Neural cell (in vitro differentiated cells): Measurements from ENCODE around the gene SRCAP. TPM values are rescaled to one million over a fixed set of nuclear protein-coding genes. Genes with fewer than 3 reads are reported as not detected.

Experiments
- H2AFZ ChIP-seq: fragments of 200-600, 300-800 bp; sonication (generic), shearing (Covaris generic); 2 replicates; pipeline ENCODE4 v1.6.0; 2014; ENCODE audit warnings: low read depth, mild to moderate bottlenecking, antibody characterized with exemption, low read length, moderate library complexity
- H3F3A ChIP-seq: fragments of 200-600 bp; shearing (Covaris generic); 2 replicates; pipeline ENCODE4 v1.6.1; 2016; ENCODE audit warnings: mild to moderate bottlenecking, moderate library complexity, mixed read lengths, antibody characterized with exemption, low read length; ENCODE audit not compliant: insufficient read depth, poor library complexity, severe bottlenecking
- H3K27ac ChIP-seq: fragments of 200-600, 300-800 bp; sonication (generic), shearing (Covaris generic); 2 replicates; pipeline ENCODE4 v1.5.1; 2014; ENCODE audit warnings: mild to moderate bottlenecking, low read length, moderate library complexity
- H3K27me3 ChIP-seq: fragments of 300-800, 200-600 bp; sonication (generic), shearing (Covaris generic); 2 replicates; pipeline ENCODE4 v1.6.0; 2014; ENCODE audit warnings: mild to moderate bottlenecking, low read depth, low read length, moderate library complexity; ENCODE audit not compliant: insufficient read depth
- H3K36me3 ChIP-seq: fragments of 300-800, 200-600 bp; sonication (generic), shearing (Covaris generic); 2 replicates; pipeline ENCODE4 v1.5.1; 2014; ENCODE audit warnings: mild to moderate bottlenecking, antibody characterized with exemption, low read length, moderate library complexity; ENCODE audit not compliant: insufficient read depth
- H3K4me2 ChIP-seq: fragments of 300-800, 200-600 bp; sonication (generic), shearing (Covaris generic); 2 replicates; pipeline ENCODE4 v1.6.0; 2014; ENCODE audit warnings: mild to moderate bottlenecking, low read length
- H3K4me3 ChIP-seq: fragments of 300-800, 200-600 bp; sonication (generic), shearing (Covaris generic); 2 replicates; pipeline ENCODE4 v1.5.1; 2014; ENCODE audit warnings: mild to moderate bottlenecking, low read length, moderate library complexity
- H3K79me2 ChIP-seq: fragments of 200-600 bp; shearing (Covaris generic); replicated peaks from 2 replicates; pipeline ENCODE4 v1.6.0; 2014; ENCODE audit warnings: mild to moderate bottlenecking, low read length, moderate library complexity; ENCODE audit not compliant: insufficient read depth
- H3K9ac ChIP-seq: fragments of 300-800, 200-600 bp; sonication (generic), shearing (Covaris generic); 2 replicates; pipeline ENCODE4 v1.6.1; 2016; ENCODE audit warnings: mild to moderate bottlenecking, low read length, mixed read lengths
- H3K9me2 ChIP-seq: fragments of 200-600 bp; shearing (Covaris generic); 2 replicates; pipeline ENCODE4 v1.6.1; 2016; ENCODE audit warnings: mild to moderate bottlenecking, low read length, mixed read lengths; ENCODE audit not compliant: insufficient read depth
- H3K9me3 ChIP-seq: fragments of 200-600, 300-800 bp; sonication (generic), shearing (Covaris generic); 2 replicates; pipeline ENCODE4 v1.6.1; 2016; ENCODE audit warnings: mild to moderate bottlenecking, mixed run types, low read length, moderate library complexity, mixed read lengths
- H4K20me1 ChIP-seq: fragments of 200-600 bp; shearing (Covaris generic); 2 replicates; pipeline ENCODE4 v1.6.1; 2016; ENCODE audit warnings: mild to moderate bottlenecking, mixed run types; ENCODE audit not compliant: insufficient read depth
- CTCF ChIP-seq: fragments of 450-650 bp; IDR thresholded peaks from 2 replicates; pipeline ENCODE4 v1.5.1; 2014; ENCODE audit warnings: antibody characterized with exemption, mild to moderate bottlenecking, moderate library complexity; ENCODE audit not compliant: poor library complexity, severe bottlenecking
- EP300 ChIP-seq: fragments of 450-650 bp; conservative IDR thresholded peaks from 2 replicates; pipeline ENCODE4 v1.6.1; 2014; ENCODE audit warnings: antibody characterized with exemption, mild to moderate bottlenecking, moderate library complexity; ENCODE audit not compliant: poor library complexity, severe bottlenecking
- EZH2 ChIP-seq: fragments of 200-600, 300-800 bp; shearing (Covaris generic), sonication (generic); IDR thresholded peaks from 2 replicates; pipeline ENCODE4 v1.6.1; 2014; ENCODE audit warnings: antibody characterized with exemption, low read length, borderline replicate concordance, mild to moderate bottlenecking; ENCODE audit not compliant: insufficient read depth, poor library complexity, severe bottlenecking
- MXI1 ChIP-seq: fragments of 450-650 bp; conservative IDR thresholded peaks from 2 replicates; pipeline ENCODE4 v1.6.1; 2014; ENCODE audit warnings: antibody characterized with exemption, mild to moderate bottlenecking; ENCODE audit not compliant: poor library complexity, severe bottlenecking
- POLR2AphosphoS5 ChIP-seq: IDR thresholded peaks from 2 replicates; pipeline ENCODE4 v1.6.1; 2012
- RAD21 ChIP-seq: fragments of 450-650 bp; conservative IDR thresholded peaks from 2 replicates; pipeline ENCODE4 v1.6.1; 2014; ENCODE audit warnings: antibody characterized with exemption, mild to moderate bottlenecking, moderate library complexity
- REST ChIP-seq: IDR thresholded peaks from 2 replicates; pipeline ENCODE4 v1.6.1; 2012; ENCODE audit warnings: borderline replicate concordance
- SMC3 ChIP-seq: fragments of 450-650 bp; conservative IDR thresholded peaks from 2 replicates; pipeline ENCODE4 v1.6.1; 2014; ENCODE audit warnings: antibody characterized with exemption, mild to moderate bottlenecking, moderate library complexity; ENCODE audit not compliant: poor library complexity
- TAF1 ChIP-seq: IDR thresholded peaks from 2 replicates; pipeline ENCODE4 v1.6.1; 2012; ENCODE audit warnings: low read depth
- polyA plus RNA-seq: library from polyadenylated mRNA; depleted of rRNA; stranded (reverse); fragments of >200 nt; gene quantifications from 2 replicates; pipeline ENCODE4 v1.2.3, GENCODE V29; 2014

Gene SRCAP
- polyA plus RNA-seq, 1 donor from 2014 or later: 0.76 TPM

DNA sequence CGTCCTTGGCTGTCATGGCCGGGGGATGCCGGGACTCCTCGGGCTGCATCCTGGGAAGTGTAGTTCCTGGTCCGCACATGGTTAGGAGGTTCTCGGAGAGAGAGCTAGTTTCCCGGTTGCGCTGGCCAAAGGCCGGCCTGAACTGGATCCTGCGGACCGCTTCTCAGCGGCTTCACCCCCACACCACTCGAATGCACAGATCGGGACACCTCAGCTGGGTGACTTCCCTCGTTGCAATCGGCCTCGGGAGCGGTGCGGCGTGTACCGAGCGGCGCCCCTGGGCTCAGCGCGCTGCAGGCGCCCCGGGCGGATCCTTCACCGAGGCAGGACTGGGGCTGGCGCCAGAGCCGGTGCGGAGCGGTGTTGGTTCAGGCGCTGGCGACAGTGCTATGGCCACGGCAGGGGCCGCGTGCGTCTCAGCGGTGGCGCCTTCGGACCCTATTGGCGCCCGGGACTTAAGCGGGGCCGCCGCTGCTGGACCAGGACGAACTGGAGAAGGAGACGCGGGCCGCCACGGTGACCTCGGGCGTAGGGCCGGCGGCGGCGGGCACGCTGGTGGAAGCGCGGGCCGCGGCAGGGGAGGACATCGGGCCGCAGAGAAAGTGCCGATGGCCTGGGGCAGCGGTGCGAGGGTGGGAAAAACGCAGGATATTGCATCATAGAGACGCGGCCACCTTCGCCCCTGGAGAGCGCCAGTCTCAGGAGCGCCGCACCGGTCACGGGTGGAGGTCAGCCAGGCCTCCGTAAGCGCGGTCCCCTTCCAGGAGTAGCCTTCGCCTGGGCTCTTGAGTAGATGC lies 76.6 kb downstream of the SRCAP start:
- H3K4me3 ChIP-seq: peak overlapping the region; percentile 92
- no peaks in the 10 kb centered on the region for H4K20me1 ChIP-seq
- H3K36me3 ChIP-seq: no peaks in the 10 kb centered on the region
- H3K4me2 ChIP-seq: peak overlapping the region; percentile 86
- no peaks in the 10 kb centered on the region for H3K79me2 ChIP-seq
- no peaks in the 10 kb centered on the region for H3K27me3 ChIP-seq
- H3F3A ChIP-seq: no peaks in the 10 kb centered on the region
- H3K9me3 ChIP-seq: no peaks in the 10 kb centered on the region
- no peak overlapping the region for H2AFZ ChIP-seq
- H3K27ac ChIP-seq: peak overlapping the region; percentile 60
- peak; percentile 23 for TF ChIP-seq TAF1
- TF ChIP-seq POLR2AphosphoS5: peak; percentile 0
- peak; percentile 32 for TF ChIP-seq SMC3
- TF ChIP-seq EZH2: no peak
- TF ChIP-seq MXI1: peak; percentile 97
- TF ChIP-seq CTCF: peak; percentile 18
- peak; percentile 11 for TF ChIP-seq RAD21
- TF ChIP-seq REST: no peak
- TF ChIP-seq EP300: no peak
- no peaks in the 10 kb centered on the region for H3K9me2 ChIP-seq
- H3K9ac ChIP-seq: peak overlapping the region; percentile 67

- Histone ChIP-seq H3K9me3 (no peaks in the 10 kb centered on the region), H3K36me3 (no peaks in the 10 kb centered on the region), H3K4me2 (no peak overlapping the region), H3K9ac (no peak overlapping the region), H3K9me2 (no peaks in the 10 kb centered on the region), H3K27ac (no peak overlapping the region), H4K20me1 (no peaks in the 10 kb centered on the region), H2AFZ (no peak overlapping the region), H3K4me3 (no peak overlapping the region), H3K79me2 (no peaks in the 10 kb centered on the region), H3K27me3 (no peaks in the 10 kb centered on the region), H3F3A (no peaks in the 10 kb centered on the region)
- no peak for TF ChIP-seq EP300
- TF ChIP-seq SMC3: no peak
- TF ChIP-seq CTCF: no peak
- TF ChIP-seq RAD21: no peak
- no peak for TF ChIP-seq TAF1
- no peak for TF ChIP-seq EZH2
- no peak for TF ChIP-seq POLR2AphosphoS5
- no peak for TF ChIP-seq REST
- TF ChIP-seq MXI1: no peak
Observed at GRCh38 chr16:30777591-30778297, 78.8 kb downstream of the SRCAP start.
